ELR (cell line): ENCODE measurements around the gene CD40.
"Not testable (repeated sequence)": the region's sequence is repeated elsewhere in the genome, so short reads cannot be mapped to it uniquely, and the experiment has no call there.

Experiments used
- DNase-seq: peaks from one replicate; pipeline ENCODE4 v3.0.0-alpha.2; 2015; ENCODE audit warnings: low read depth

CD40 gene

DNA sequence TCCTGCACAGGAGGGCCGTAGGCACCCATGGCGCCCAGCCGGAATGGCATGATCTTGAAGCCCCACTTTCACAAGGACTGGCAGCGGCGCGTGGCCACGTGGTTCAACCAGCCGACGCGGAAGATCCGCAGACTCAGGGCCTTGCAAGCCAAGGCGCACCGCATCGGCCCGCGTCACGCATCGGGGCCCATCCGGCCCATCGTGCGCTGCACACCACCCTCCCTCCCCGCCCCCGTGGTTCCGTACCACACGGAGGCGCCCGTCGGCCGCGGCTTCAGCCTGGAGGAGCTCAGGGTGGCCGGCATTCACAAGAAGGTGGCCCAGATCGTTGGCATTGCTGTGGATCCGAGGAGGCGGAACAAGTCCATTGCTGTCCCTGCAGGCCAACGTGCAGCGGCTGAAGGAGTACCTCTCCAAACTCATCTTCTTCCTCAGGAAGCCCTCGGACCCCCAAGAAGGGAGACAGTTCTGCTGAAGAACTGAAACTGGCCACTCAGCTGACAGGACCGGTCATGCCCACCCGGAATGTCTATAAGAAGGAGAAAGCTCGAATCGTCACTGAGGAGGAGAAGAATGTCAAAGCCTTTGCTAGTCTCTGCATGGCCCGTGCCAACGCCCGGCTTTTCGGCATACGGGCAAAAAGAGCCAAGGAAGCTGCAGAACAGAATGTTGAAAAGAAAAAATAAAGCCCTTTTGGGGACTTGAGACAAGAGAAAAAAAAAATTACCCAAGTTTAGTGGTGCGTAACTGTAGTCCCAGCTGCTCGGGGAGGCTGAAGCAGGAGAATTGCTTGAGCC, 18.4 kb upstream of the CD40 start:
- DNase-seq: no peak

DNA sequence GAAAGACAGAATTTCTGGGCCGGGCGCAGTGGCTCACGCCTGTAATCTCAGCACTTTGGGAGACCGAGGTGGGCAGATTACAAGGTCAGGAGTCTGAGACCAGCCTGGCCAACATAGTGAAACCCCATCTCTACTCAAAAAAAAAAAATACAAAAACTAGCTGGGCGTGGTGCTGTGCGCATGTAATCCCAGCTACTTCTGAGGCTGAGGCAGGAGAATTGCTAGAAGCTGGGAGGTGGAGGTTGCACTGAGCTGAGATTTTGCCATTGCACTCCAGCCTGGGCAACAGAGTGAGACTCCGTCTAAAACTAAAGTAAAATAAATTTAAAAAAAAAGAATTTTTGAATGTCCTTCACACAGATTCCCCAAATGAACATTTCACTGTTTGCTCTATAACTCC, 17.7 kb upstream of the CD40 start:
- DNase-seq: not testable (repeated sequence)

- no peak for DNase-seq
Observed at GRCh38 chr20:46100988-46101387, 17.1 kb upstream of the CD40 start.

GRCh38 chr20:46101957-46102356, 16.2 kb upstream of the CD40 start:
- DNase-seq: no peak

DNA sequence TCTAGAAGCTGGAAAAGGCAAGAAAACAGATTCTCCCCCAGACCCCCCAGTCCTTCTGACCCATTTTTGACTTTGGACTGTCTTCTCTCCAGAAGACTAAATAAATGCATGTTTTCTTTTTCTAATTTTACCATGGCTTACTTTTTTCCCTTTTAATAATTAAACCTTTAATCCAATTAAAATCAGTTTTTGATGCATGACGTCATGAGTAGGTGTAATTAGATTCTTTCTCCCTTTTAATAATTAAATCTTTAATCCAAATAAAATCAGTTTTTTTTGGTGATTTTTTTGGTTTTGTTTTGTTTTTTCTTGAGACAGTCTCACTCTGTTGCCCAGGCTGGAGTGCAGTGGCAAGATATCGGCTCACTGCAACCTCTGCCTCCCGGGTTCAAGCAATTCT, 15.2 kb upstream of the CD40 start:
- no peak for DNase-seq

DNA sequence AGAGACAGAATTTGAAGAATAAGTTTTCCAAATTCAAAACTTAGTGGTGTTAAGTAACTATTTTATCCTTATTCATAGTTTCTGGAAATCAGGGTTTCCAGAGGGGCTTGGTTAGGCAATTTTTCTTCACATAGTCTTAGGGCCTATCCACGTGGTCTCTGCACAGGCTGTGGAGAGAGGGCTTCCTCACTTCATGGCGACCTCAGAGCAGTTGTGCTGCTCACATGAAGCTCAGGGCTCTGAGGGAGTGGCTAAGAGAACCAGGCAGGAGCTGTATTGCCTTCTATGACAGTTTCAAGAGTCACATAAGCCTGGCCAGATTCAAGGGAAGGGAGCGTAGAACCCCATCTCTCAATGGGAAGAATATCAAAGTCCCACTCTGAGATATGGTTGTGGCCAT, 13.9 kb upstream of the CD40 start:
- DNase-seq: no peak

GRCh38 chr20:46107061-46107460, 11.1 kb upstream of the CD40 start:
- no peak for DNase-seq

- no peak for DNase-seq
Observed at GRCh38 chr20:46108435-46108841, 9.7 kb upstream of the CD40 start.

DNA sequence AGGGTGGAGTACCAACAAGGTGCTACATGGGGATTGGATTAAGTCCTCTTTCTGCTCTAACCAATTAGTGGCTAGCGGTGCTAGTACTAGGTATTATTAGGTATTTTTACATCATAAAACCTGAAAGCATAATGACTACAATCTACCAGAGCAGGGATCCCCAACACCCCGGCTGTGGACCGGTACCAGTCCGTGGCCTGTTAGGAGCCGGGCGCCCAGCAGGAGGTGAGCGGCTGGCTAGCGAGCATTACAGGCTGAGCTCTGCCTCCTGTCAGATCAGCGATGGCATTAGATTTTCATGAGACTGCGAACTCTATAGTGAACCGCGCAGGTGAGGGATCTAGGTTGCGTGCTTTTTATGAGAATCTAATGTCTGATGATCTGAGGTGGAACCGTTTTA, 9.1 kb upstream of the CD40 start:
- no peak for DNase-seq

- DNase-seq: peak; percentile 18
Observed at GRCh38 chr20:46111028-46111835, 6.9 kb upstream of the CD40 start.

DNA sequence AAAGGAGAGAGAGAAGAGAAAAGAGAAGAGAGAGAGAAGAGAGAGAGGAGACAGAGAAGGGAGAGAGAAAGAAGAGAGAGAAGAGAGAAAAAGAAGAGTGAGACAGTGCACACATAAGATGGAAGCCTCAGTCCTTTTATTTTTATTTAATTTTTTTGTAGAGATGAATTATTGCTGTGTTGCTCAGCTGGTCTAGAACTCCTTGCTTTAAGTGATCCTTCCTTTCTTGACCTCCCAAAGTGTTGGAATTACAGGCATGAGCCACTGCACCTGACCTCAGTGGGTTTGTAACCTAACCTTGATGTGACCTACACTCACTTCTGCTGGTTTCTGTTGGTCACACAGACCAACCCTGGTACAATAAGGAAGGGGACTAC, 6.3 kb upstream of the CD40 start:
- DNase-seq: no peak

DNA sequence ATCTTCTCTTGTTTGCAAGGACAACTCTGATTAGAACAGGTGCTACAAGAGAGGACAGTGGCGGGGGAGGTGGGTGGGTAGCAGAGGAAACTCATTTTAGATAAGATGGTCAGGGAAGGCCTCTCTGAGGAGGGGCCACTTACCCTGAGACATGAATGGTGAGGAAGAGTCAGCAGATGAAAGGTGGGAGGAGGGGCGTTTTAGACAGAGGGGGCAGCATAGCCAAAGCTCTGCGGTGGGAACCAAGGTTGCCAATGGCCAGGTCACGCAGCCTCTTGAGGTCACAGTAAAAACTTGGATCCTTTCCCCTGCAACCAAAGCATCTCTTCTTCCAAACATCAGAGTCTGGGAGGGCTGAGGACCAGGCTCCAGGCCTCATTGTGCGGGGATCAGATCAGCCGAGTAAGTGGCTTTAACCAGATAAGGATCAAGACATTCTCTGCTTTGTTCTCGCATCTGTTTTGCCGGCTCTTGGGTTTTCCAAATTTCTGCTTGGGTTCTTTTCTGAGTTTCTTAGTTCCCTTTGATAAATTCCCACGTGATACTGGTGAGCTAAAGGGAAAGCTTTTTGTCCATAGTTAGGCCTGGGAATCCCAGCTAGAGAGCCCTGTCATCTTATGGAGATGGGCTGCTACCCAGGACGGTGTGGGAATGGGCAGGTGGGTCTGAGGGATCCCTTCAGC, 5.5 kb upstream of the CD40 start:
- DNase-seq: no peak

DNA sequence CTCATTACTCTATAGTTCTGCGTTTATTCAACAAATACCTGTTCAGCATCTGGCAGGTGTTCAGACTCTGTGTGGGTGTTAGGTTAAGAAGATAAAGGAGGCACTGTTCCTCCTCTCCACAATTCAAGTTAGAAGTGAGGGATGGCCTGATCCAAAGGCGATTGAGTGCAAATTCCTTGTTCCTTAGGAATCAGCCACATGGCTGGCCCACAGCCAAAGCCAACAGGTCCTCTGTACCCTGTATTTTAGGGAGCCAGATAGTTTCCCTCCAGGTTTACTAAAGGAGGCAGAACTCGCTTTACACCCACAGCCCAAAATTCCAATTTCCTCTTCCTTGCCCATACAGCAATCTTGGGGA, 5.0 kb upstream of the CD40 start:
- no peak for DNase-seq

DNA sequence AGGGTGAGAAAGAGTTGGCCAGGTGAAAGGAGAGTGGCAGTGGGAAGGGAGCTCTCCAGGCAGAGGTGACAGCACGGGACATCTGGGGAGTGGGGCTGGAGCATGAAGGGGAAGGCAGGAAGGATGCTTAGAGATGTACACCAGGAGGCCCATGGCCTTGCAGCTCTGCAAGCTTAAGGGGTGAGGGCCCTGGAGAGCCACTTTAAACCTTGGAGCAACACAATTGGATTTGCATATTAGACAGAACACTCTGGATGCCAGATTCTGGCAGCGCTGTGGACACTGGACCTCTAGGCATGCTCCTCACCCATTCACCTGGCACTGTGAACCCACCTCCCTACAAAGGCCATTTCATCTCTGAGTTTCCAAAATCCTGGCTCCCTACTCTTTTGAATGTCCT, 3.7 kb upstream of the CD40 start:
- no peak for DNase-seq

GRCh38 chr20:46118481-46119020, 437 bp downstream of the CD40 start:
- DNase-seq: peak; percentile 19

DNA sequence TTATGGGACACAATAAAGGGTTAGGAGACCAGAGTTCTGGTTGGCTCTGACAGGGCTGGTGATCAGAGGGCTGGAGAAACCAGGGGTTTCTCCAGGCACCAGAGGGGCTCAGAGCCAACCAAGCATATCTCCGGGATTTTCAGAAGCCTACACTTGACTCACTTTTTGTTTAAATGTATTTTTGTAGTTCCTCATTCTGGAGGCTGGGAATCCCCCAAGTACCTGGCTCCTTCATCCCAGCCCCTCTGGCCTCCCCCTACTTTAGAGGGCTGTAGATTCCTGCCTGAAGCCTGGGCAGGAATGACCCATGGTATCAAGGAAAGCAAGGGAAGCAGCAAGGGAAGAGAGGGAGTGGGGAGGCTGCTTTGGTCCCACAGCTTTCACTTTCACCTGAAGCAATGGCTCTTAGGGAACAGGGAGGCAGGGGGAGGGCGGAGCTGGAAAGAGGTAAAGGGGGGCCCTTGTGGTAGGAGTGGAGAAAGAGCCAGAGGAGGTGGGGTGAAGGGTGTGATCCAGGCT, 973 bp downstream of the CD40 start:
- peak; percentile 10 for DNase-seq

GRCh38 chr20:46119547-46119946, 1.4 kb downstream of the CD40 start:
- DNase-seq: no peak

DNA sequence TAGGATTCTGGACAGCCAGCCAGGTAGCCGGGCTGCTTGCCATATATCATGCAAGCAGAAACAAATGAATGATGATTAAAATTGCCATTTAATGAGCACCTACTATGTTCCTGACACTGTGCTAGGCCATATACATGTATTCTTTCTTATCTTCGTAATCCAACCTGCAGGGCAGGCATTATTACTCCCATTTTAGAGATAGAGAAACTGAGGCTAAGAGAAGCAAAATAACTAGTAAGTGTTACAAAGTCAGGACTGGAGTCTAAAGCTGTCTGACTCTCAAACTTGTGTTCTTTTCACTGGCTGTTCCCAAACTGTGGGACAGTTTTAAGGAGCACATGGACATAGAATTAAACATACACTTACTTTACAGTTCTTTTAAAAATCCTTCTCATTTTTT, 2.0 kb downstream of the CD40 start:
- DNase-seq: no peak

DNA sequence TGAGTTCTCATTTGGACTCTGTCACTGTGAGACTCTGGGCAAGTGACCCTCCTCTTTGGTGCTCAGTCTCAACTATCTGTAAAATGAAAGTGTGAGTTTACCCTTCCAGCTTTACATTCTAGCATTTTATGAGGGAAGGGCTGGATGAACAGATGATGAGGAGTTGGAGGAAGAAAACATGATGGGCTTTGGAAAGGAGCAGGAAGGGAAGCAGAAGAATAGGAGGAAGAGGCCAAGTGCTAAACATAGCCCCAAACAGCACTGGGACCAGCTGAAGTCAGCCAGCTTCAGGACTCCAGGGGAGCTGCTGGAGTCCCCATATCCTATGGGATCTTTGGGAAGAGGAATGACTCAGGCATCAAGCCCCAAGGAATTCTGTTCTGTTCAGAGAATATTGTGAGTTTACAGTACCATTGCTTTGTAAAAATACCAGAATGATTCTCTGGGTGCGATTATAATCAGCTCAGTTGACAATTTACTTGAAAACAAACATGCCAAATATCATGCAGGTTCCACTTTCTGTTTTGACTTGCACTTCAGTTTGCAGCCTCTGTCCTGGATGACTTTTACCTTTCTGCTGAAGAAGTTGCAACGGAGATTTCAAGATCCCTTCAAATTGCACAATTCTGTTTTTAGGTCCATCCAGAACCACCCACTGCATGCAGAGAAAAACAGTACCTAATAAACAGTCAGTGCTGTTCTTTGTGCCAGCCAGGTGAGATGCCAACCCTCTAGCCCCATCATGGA, 3.2 kb downstream of the CD40 start:
- no peak for DNase-seq

GRCh38 chr20:46122071-46122470, 4.0 kb downstream of the CD40 start:
- peak; percentile 79 for DNase-seq

DNA sequence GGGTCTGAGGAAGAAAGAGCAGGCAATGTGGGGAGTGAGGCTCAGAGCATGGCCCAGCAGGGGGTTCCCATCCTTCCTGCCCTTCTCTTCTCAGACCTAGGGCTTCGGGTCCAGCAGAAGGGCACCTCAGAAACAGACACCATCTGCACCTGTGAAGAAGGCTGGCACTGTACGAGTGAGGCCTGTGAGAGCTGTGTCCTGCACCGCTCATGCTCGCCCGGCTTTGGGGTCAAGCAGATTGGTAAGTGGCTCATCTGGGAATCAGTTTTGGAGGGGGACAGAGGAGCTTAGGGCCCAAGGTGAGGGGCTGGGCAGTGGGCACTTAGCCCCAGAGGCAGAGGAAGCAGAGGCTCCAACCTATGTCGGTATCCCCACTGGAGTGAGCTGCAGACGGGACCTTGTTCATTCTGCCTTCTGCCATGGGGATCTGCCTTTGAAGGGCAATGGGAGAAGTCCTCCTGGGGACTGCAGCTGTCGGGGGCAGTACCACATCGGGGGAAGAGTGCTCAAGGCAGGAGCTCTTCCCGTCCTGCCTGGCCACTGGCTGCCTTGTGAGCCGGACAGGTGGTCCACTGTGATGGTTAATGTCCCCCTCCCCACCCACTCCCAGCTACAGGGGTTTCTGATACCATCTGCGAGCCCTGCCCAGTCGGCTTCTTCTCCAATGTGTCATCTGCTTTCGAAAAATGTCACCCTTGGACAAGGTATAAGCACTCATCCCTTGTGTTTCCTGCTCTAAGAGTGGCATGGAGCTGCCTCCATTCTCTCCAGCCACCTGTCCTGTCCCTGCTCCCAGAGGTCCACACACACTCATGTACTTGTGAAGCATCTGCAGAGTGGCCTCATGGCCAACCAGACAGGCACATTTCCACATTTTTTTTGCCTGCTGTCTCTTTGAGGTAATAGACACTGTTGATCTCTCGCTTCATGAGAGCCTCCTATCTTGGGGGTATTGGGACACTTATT, 4.7 kb downstream of the CD40 start:
- no peak for DNase-seq
